Parathyroid adenoma (tissue), 2 donors: ENCODE data around the gene FMR1NB.

ENCODE experiments used
- H2AFZ ChIP-seq: fragments of 300-600 bp; sonication (generic); one replicate; pipeline ENCODE4 v1.7.0; 2017; ENCODE audit warnings: antibody characterized with exemption, mild to moderate bottlenecking
- H3K27ac ChIP-seq: fragments of 300-600 bp; sonication (generic); one replicate; pipeline ENCODE4 v1.7.0; 2017
- H3K27me3 ChIP-seq: fragments of 300-600 bp; sonication (generic); one replicate; pipeline ENCODE4 v1.7.0; 2017; ENCODE audit warnings: low read length; ENCODE audit not compliant: control insufficient read depth, insufficient read depth
- H3K36me3 ChIP-seq: fragments of 300-600 bp; sonication (generic); one replicate; pipeline ENCODE4 v1.7.0; 2017; ENCODE audit warnings: low read length; ENCODE audit not compliant: control insufficient read depth, insufficient read depth
- H3K4me1 ChIP-seq: fragments of 300-600 bp; sonication (generic); one replicate; pipeline ENCODE4 v1.7.0; 2017; ENCODE audit warnings: control low read depth
- H3K4me2 ChIP-seq: fragments of 300-600 bp; sonication (generic); one replicate; pipeline ENCODE4 v1.7.0; 2017; ENCODE audit warnings: low read length
- H3K4me3 ChIP-seq: fragments of 300-600 bp; sonication (generic); one replicate; pipeline ENCODE4 v1.7.0; 2017; ENCODE audit warnings: low read depth, low read length
- H3K79me2 ChIP-seq: fragments of 300-600 bp; sonication (generic); one replicate; pipeline ENCODE4 v1.7.0; 2017; ENCODE audit warnings: control low read depth
- H3K9ac ChIP-seq: fragments of 300-600 bp; sonication (generic); one replicate; pipeline ENCODE4 v1.7.0; 2017; ENCODE audit warnings: mild to moderate bottlenecking
- H3K9me3 ChIP-seq: fragments of 300-600 bp; sonication (generic); one replicate; pipeline ENCODE4 v1.7.0; 2017; ENCODE audit warnings: low read length; ENCODE audit not compliant: control insufficient read depth
- CTCF ChIP-seq: fragments of 300-600 bp; sonication (generic); IDR thresholded peaks from one replicate; pipeline ENCODE4 v1.7.0; 2017; ENCODE audit warnings: antibody characterized with exemption, mild to moderate bottlenecking
- donor health status: primary hyperparathyroidism.

FMR1NB gene

GRCh38 chrX:147948531-147948930 lies 32.6 kb upstream of the FMR1NB start:
- Histone ChIP-seq H3K36me3 (no peaks in the 10 kb centered on the region), H3K27me3 (no peaks in the 10 kb centered on the region), H3K4me2 (no peak overlapping the region), H3K27ac (no peak overlapping the region), H3K4me3 (no peak overlapping the region), H3K9me3 (no peaks in the 10 kb centered on the region), H3K9ac (no peak overlapping the region), H3K4me1 (no peaks in the 10 kb centered on the region), H2AFZ (no peak overlapping the region), H3K79me2 (no peaks in the 10 kb centered on the region)
- no peak for TF ChIP-seq CTCF

GRCh38 chrX:147950352-147950751 lies 30.8 kb upstream of the FMR1NB start:
- H3K27ac ChIP-seq, result no peak overlapping the region

GRCh38 chrX:147953976-147954375 lies 27.2 kb upstream of the FMR1NB start:
- no peak overlapping the region for H3K4me3 ChIP-seq
- no peaks in the 10 kb centered on the region for H3K9me3 ChIP-seq
- H3K79me2 ChIP-seq, result no peaks in the 10 kb centered on the region
- no peaks in the 10 kb centered on the region for H3K27me3 ChIP-seq
- H3K36me3 ChIP-seq, result no peaks in the 10 kb centered on the region
- no peak overlapping the region for H3K9ac ChIP-seq
- H3K27ac ChIP-seq, result no peak overlapping the region
- TF ChIP-seq CTCF, result no peak
- no peak overlapping the region for H3K4me2 ChIP-seq
- H3K4me1 ChIP-seq, result no peaks in the 10 kb centered on the region
- H2AFZ ChIP-seq, result no peak overlapping the region

More at GRCh38 chrX:147950352-147950751, 30.8 kb upstream of the FMR1NB start:
- Histone ChIP-seq H3K27me3 (no peaks in the 10 kb centered on the region), H3K9ac (no peak overlapping the region), H3K79me2 (no peaks in the 10 kb centered on the region), H3K4me2 (no peak overlapping the region), H3K9me3 (no peaks in the 10 kb centered on the region), H2AFZ (no peak overlapping the region), H3K36me3 (no peaks in the 10 kb centered on the region), H3K4me1 (no peaks in the 10 kb centered on the region), H3K4me3 (no peak overlapping the region)
- TF ChIP-seq CTCF, result no peak

GRCh38 chrX:147957291-147957690 lies 23.8 kb upstream of the FMR1NB start:
- no peak overlapping the region for H3K4me2 ChIP-seq
- H3K9me3 ChIP-seq, result no peaks in the 10 kb centered on the region
- H3K27me3 ChIP-seq, result no peaks in the 10 kb centered on the region
- no peaks in the 10 kb centered on the region for H3K79me2 ChIP-seq
- no peak overlapping the region for H3K4me3 ChIP-seq
- TF ChIP-seq CTCF, result no peak
- H3K36me3 ChIP-seq, result no peaks in the 10 kb centered on the region
- H3K27ac ChIP-seq, result no peak overlapping the region
- H2AFZ ChIP-seq, result no peak overlapping the region
- no peaks in the 10 kb centered on the region for H3K4me1 ChIP-seq
- no peak overlapping the region for H3K9ac ChIP-seq

GRCh38 chrX:147958291-147958690 lies 22.8 kb upstream of the FMR1NB start:
- no peak for TF ChIP-seq CTCF
- H3K36me3 ChIP-seq, result no peaks in the 10 kb centered on the region
- H3K4me2 ChIP-seq, result no peak overlapping the region
- no peaks in the 10 kb centered on the region for H3K9me3 ChIP-seq
- H3K27ac ChIP-seq, result no peak overlapping the region
- H3K4me1 ChIP-seq, result no peaks in the 10 kb centered on the region
- H2AFZ ChIP-seq, result no peak overlapping the region
- no peaks in the 10 kb centered on the region for H3K79me2 ChIP-seq
- no peak overlapping the region for H3K9ac ChIP-seq
- H3K27me3 ChIP-seq, result no peaks in the 10 kb centered on the region
- no peak overlapping the region for H3K4me3 ChIP-seq
